ENCODE measurements around the gene INCA1. TPM values are rescaled to one million over a fixed set of nuclear protein-coding genes. Genes with fewer than 3 reads are reported as not detected.
"Not testable (repeated sequence)": the region's sequence is repeated elsewhere in the genome, so short reads cannot be mapped to it uniquely, and the experiment has no call there.

INCA1 gene, protein sequence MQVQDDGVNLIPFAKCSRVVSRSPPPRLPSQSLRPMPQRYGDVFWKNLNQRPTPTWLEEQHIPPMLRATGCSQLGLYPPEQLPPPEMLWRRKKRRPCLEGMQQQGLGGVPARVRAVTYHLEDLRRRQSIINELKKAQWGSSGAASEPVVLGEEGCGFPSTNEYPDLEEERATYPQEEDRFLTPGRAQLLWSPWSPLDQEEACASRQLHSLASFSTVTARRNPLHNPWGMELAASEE
- total RNA-seq: 0.33 and 0.34 TPM in 2 replicates

- peak; percentile 92 for DNase-seq
These were observed at the start of gene INCA1, which contains the start of gene KIF1C for GRCh38 chr17:4997302-4998026. Gene INCA1, minus strand, starts transcription at chr17:4997522. Its CDS starts 3,085 bp downstream, at chr17:4994437. Gene KIF1C, plus strand, starts transcription at chr17:4997950. Its CDS starts 2,297 bp downstream, at chr17:5000247.

GRCh38 chr17:5045496-5045895 is 48.2 kb upstream of the INCA1 start:
- DNase-seq: no peak

DNA sequence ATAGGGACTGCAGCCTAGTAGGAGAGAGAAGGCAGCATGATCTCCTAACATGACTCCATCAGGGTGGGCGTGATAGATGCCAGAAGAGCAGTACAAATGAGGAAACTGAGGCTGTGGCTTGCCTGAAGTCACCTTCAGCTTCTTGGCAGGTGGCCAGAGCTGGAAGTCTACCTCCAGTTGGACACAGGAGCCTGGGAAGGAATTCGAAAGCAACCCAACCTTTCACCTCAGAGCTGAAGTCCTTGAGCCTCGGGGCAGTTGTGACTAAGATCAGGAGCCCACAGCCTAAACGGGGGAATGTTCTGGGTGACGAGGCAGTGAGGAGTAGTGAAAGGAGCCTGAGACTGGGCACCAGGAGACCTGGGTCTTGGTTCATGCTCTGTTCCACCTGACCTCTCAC is 47.3 kb upstream of the INCA1 start:
- no peak for DNase-seq

- DNase-seq: no peak
These were observed 46.2 kb upstream of the INCA1 start for GRCh38 chr17:5043524-5043923.

- DNase-seq: no peak
These were observed 45.1 kb upstream of the INCA1 start for GRCh38 chr17:5042157-5043022.

- DNase-seq: no peak
These were observed 38.0 kb upstream of the INCA1 start, which contains the start of gene SLC52A1 for GRCh38 chr17:5035315-5035714. Gene SLC52A1, minus strand, starts transcription at chr17:5035426. Its CDS starts 820 bp downstream, at chr17:5034606.

DNA sequence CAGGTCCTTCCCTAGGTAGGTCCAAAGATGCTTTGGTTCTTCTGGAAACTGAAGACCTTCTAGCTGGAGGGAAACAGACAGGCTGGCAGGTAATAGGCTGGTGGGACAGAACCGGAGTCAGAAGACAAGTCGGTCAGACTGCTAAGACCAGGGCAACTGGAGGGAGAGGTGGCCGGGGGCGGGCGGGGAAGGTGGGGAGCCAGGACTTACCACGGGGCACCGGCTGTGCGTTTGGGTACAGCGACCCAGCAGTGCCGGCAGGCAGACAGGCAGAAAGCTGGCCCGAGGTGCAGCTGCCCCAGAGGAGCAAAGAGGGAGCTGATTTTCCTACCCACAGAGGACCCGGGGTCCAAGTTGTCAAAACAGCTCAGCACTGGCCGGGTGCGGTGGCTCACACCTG is 37.3 kb upstream of the INCA1 start:
- no peak for DNase-seq

DNA sequence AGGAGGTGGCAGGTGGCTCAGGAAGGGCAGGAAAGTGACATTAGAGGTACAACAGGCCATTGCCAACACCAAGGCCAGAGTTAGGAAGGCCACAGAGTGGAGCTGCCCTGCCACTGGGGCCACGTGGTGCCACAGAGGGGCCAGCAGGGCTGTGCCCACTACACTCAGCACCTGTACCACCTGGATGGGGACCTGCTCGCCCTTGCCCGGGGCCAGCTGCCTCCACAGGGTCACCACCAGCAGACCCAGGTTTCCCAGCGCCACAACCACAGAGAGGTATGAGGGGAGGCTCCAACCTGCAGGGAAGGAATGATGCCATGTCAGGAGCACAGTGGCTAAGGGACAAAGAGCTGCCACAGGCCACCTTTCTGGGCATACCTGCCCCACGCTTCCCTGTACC is 36.7 kb upstream of the INCA1 start:
- no peak for DNase-seq

DNA sequence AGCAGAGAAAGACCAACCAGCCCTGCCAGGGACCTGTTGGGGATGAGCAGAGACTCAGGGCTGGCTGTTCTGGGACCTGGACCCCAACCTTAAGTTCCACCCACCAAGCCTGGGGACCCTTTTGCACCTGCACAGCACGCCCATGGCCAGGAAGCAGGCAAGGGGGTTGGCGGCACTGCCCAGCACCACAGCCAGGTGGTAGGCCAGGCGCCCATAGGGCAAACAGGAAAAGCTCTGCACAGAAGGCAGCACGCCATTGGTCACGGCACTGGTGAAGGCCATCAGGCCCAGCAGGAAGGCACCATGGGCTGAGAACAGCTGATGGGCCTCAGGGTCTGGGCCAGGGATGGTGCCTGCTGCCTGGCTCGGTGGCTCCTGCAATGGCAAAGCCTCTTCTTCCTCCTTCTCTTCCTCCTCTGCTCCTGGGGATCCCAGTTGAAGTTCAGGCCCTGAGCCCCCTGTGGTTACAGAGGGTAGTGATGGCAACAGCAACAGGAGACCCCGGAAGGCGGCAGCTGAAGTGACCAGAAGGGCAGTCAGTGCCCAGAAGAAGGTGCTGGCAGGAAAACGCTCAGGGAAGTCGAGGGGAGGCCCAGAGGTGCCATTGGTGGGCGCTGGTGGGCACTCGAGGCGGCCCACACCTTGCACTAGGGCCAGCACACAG is 36.2 kb upstream of the INCA1 start:
- DNase-seq: no peak

DNA sequence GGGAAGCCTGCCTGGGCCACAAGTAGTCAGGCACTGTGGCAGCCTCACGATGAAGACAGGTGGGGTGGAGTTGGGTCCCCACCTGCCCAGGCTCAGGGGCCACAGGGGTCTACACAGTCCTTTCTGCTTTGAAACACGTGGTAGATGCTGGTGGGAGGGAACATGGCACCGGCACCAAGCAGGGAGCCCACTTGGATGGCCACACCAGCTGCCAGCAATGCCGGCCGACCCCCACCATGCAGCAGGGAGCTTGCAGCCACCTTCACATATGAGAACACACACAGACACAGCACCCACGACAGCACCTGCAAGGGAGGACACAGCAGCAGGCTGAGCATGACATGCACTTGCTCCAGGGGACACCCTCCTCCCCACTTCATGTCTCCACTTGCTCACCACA is 35.5 kb upstream of the INCA1 start:
- DNase-seq: no peak

DNA sequence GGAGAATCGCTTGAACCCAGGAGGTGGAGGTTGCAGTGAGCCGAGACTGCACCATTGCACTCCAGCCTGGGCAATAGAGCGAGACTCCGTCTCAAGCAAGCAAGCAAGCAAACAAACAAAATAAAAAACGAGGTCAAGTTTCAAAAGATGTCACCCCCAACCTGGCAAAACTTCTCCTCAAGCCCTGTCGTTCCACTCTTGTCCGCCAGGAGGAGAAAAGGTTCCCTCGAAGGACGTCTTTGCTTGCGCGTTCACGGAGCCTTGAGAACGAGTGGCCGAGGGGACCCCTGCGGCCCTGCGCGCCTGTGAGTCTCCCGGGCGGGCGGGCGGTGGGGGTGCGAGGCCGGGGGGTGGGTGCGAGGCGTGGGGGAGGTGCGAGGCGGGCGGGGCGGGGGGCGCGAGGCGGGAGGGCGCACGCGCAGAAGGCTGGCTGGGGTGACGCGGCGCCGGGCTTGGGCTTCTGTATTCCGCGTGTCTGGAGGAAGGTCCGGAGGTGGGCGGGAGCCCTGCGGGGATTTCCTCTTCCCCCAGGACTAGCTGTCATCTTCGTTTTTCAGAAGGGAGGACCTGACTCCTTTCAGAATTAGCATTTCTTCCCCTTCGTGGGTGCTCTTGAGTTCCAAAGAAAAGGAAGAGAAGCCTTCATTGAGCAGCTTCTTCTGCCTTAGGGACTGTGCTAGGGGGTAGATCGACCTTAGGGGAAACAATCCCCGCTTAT is 34.2 kb upstream of the INCA1 start:
- peak; percentile 86 for DNase-seq

GRCh38 chr17:5030168-5030567 is 32.8 kb upstream of the INCA1 start:
- not testable (repeated sequence) for DNase-seq

DNA sequence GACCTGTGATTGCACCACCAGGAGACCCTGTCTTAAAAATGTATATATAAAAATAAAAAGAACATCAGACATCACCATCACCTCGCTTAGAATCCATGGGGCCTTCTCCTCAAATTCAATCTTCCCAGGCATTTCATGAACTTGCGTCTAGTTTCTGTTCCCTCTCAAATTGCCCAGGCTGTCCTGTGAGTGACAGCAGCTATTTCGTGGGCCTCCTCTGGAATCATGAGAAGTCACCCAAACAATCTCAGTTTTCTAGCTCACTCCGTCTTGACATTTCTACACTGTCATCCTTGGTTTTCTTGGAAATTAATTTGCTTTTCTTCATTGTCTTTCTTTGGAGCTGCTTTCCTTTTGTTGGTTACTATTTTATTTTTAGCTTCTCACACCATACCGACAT is 30.6 kb upstream of the INCA1 start:
- DNase-seq: no peak

DNA sequence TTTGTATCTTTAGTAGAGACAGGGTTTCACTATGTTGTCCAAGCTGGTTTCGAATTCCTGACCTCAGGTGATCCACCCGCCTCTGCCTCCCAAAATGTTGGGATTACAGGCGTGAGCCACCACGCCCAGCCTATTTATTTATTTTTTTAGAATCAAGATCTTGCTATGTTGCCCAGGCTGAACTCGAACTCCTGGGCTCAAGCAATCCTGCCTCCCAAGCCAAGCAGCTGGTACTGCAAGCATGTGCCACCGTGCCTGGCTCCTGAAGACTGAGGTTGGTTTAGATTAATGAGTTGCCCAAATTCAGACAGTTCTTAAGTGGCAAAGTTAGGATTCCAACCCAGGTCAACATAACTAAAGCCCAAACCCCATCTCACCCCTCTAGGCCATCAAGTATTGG is 30.0 kb upstream of the INCA1 start:
- DNase-seq: no peak

DNA sequence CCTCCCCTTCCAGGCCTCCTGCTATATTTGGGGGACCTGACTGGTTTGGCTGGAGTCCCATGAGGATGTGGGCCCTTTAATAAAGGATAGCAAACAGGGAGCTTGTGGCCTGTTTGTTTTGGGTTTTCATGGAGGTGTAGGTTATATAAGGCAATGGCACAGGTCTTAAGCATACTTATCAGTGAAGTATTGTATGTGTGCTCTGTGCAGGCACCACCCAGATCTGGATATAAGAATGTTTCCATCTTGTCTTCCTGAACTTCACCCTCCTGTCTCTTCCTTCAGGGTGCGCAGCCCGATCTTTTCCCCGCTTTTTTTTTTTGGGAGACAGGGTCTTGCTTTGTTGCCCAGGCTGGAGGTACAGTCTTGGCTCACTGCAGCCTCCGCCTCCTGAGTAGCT is 27.3 kb upstream of the INCA1 start:
- DNase-seq: no peak

DNA sequence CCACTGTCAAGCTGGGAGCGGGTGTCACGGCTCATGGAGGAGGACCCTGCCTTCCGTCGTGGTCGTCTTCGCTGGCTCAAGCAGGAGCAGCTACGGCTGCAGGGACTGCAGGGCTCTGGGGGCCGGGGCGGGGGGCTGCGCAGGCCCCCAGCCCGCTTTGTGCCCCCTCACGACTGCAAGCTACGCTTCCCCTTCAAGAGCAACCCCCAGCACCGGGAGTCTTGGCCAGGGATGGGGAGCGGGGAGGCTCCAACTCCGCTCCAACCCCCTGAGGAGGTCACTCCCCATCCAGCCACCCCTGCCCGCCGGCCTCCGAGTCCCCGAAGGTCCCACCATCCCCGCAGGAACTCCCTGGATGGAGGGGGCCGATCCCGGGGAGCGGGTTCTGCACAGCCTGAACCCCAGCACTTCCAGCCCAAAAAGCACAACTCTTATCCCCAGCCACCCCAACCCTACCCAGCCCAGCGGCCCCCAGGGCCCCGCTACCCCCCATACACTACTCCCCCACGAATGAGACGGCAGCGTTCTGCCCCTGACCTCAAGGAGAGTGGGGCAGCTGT is 26.3 kb upstream of the INCA1 start:
- no peak for DNase-seq

DNA sequence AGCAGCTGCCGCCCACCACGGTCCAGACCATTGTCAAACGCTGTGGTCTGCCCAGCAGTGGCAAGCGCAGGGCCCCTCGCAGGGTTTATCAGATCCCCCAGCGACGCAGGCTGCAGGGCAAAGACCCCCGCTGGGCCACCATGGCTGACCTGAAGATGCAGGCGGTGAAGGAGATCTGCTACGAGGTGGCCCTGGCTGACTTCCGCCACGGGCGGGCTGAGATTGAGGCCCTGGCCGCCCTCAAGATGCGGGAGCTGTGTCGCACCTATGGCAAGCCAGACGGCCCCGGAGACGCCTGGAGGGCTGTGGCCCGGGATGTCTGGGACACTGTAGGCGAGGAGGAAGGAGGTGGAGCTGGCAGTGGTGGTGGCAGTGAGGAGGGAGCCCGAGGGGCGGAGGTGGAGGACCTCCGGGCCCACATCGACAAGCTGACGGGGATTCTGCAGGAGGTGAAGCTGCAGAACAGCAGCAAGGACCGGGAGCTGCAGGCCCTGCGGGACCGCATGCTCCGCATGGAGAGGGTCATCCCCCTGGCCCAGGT is 24.9 kb upstream of the INCA1 start:
- DNase-seq: no peak

DNA sequence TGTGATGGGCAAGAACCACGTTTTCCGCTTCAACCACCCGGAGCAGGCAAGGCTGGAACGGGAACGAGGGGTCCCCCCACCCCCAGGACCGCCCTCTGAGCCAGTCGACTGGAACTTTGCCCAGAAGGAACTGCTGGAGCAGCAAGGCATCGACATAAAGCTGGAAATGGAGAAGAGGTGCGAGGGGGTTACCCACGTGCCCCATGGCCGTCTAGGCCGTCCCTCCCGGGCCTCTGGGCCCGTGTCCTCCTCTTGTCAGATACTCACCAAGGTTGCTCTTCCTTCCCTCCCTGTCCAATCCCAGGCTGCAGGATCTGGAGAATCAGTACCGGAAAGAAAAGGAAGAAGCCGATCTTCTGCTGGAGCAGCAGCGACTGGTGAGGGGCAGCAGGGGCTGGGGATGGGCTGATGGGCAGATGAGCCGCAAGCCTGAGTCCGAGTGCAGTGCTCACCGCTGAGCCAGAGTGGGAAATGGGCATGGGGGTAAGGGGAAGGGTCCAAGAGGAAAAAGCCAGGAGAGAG is 23.2 kb upstream of the INCA1 start:
- no peak for DNase-seq

GRCh38 chr17:5019475-5019956 is 22.2 kb upstream of the INCA1 start:
- DNase-seq: peak; percentile 25

DNA sequence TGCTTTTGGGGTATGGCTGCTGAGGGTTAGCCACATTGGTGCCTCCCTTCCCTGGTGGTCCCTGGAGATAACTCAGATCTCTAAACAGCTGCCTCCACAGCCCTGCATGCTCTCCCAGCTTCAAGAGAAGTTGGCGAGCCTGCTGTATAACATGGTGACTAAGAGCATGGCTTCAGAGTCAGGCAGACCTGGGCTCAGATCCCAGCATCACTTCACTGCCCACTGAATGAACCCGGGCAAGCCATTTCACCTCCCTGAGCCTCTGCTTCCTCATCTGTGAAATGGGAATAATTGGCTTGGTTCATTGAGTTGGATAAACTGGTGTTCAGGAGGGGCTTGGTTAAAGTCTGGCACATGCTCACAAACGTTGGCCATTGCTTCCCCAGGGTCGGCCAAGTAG is 17.0 kb upstream of the INCA1 start:
- no peak for DNase-seq

DNA sequence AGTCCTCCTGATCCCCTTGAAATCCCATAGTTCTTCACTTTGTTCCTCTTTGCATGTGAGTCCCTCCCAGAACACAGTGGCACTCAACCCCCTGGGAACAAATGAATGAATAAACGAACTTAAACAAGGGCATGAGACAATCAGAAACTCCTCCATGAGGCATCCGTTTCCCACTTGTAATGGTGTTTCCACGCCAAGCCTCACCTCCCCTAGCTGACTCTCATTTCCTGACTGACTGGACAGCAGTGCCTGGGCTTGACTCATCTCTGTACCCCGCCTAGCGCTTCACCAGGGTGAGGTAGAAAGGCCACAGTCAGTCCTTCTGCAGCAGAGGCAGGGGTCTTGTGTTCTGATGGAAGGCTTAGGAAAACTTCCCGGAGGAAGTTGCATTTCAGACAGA is 14.6 kb upstream of the INCA1 start:
- peak; percentile 80 for DNase-seq
